Pancreas (tissue), 10 donors: Measurements from ENCODE around the gene EFEMP2. TPM values are rescaled to one million over a fixed set of nuclear protein-coding genes. Genes with fewer than 3 reads are reported as not detected.

Experiments used
- ATAC-seq, 4 donors: fragments of 200-7000 bp; cut with Tn5 transposase; one replicate each; pipeline versions ENCODE4 v1.8.0 to v1.9.1; 2020; ENCODE audit warnings: mild to moderate bottlenecking in 4 of 4, moderate library complexity in 4 of 4
- DNase-seq, 6 donors: peaks; one replicate each; pipeline ENCODE4 v3.0.0-alpha.2; 2020
- FAIRE-seq: peaks from 2 replicates; lab custom pipeline; 2012; peaks lifted over from hg19 to GRCh38; lab: Jason Lieb, UNC
- H3K27ac ChIP-seq, 4 donors: fragments of 200-600 bp; sonication (generic); 1 replicate in 3 of 4; 2 replicates in 1 of 4; pipeline versions ENCODE4 v1.5.0 to v1.8.0; 2020
- H3K27me3 ChIP-seq, 4 donors: fragments of 200-600 bp; one replicate each; pipeline ENCODE4 v1.8.0; 2021
- H3K36me3 ChIP-seq, 3 donors: fragments of 200-600 bp; sonication (generic) in 1 of 3; one replicate each; pipeline versions ENCODE4 v1.5.0 to v1.8.0; 2020 to 2021
- H3K4me1 ChIP-seq, 3 donors: fragments of 200-600 bp; one replicate each; pipeline ENCODE4 v1.8.0; 2021
- H3K4me3 ChIP-seq, 4 donors: fragments of 200-600 bp; sonication (generic) in 2 of 4; one replicate each; pipeline versions ENCODE4 v1.5.0 to v1.8.0; 2020 to 2021
- H3K9me3 ChIP-seq, 4 donors: fragments of 200-600 bp; one replicate each; pipeline ENCODE4 v1.8.0; 2021
- WGBS, 2 donors: extraction: QIAGEN DNeasy Blood & Tissue Kit; methylation state at CpG; one replicate each; pipeline ENCODE4 v1.1.7; 2013; 5-methylcytosine and 5-hydroxymethylcytosine counted together
- intact Hi-C, 3 donors: fragments of 100-400 bp; cut with DNase I; formaldehyde crosslinking; loops; one replicate each; pipeline versions ENCODE4 v1.11.1 to v1.14.2; 2022
- polyA plus RNA-seq, 2 donors: library from polyadenylated mRNA; stranded (reverse); fragments of 200-250 nt; gene quantifications; one replicate each; pipeline ENCODE4 v1.2.3, GENCODE V29; 2013
- total RNA-seq, 6 donors: library from RNA; stranded (reverse); fragmentation: NEBNext Ultra II Directional in 4 of 6; extraction: Animal tissue kit (Norgen Biotek cat#: 25700) in 4 of 6; gene quantifications; one replicate each; pipeline versions ENCODE4 v1.2.1 to v1.2.4, GENCODE V29; 2021 to 2023
- TF ChIP-seq, protein P1 (sequence below), 4 donors: fragments of 200-600 bp; sonication (generic) in 3 of 4; IDR thresholded peaks; one replicate each; pipeline versions ENCODE4 v1.5.0 to v1.8.0; 2021; ENCODE audit warnings: antibody characterized with exemption in 4 of 4
- donor health status: healthy with polysubstance abuse.
- donor health status: DM: no; HTN: no; CAD: no; lungs with moderate emphysema.
- donor health status: DM: no; HTN: no; CAD: no.
- donor health status: control.
- donor health status: control.
- donor health status: Bipolar disorder and iron deficiency.
- donor health status: DM: yes; HTN: yes; CAD: no.
- donor health status: DM: no; HTN: no; CAD: no.
- donor health status: DM: no; HTN: no; CAD: no.
- donor health status: DM: yes; HTN: yes; CAD: no.

The EFEMP2 gene
- total and polyA plus RNA-seq, 8 donors: 11.3 to 51.0 (median 18.8) TPM

DNA sequence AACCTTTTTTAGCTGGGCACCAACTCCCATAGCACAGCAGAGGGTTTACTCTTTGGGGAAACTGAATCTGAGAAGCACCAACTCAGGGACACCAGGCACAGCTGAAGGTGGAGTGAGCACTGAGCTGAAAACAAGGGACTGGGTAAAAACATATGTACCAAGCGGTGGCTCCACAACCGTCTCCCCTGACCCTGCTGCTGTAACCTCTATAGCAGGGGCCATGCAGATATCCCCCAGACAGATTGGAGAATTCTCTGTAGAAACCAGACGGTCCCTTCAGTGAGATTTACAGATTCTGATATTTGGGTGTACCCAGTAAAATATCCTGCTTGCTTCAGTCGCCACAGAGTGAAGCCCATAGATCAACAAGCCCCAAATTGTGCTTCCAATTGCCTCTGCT, 43.1 kb downstream of the EFEMP2 start:
- Histone ChIP-seq H3K4me1 (no peaks in the 10 kb centered on the region), H3K36me3 (no peaks in the 10 kb centered on the region), H3K27ac (no peak overlapping the region), H3K4me3 (no peak overlapping the region), H3K9me3 (no peaks in the 10 kb centered on the region), H3K27me3 (no peaks in the 10 kb centered on the region)
- DNase-seq (no peak), ATAC-seq (no peak), FAIRE-seq (no peak)
- TF ChIP-seq, protein P1, sequence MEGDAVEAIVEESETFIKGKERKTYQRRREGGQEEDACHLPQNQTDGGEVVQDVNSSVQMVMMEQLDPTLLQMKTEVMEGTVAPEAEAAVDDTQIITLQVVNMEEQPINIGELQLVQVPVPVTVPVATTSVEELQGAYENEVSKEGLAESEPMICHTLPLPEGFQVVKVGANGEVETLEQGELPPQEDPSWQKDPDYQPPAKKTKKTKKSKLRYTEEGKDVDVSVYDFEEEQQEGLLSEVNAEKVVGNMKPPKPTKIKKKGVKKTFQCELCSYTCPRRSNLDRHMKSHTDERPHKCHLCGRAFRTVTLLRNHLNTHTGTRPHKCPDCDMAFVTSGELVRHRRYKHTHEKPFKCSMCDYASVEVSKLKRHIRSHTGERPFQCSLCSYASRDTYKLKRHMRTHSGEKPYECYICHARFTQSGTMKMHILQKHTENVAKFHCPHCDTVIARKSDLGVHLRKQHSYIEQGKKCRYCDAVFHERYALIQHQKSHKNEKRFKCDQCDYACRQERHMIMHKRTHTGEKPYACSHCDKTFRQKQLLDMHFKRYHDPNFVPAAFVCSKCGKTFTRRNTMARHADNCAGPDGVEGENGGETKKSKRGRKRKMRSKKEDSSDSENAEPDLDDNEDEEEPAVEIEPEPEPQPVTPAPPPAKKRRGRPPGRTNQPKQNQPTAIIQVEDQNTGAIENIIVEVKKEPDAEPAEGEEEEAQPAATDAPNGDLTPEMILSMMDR (IDR thresholded peaks at IDR 0.05): no peak
- WGBS, 2 donors: 66 to 69% methylated on average over 4 of the region's 4 CpGs
- intact Hi-C loops: no loop called here

DNA sequence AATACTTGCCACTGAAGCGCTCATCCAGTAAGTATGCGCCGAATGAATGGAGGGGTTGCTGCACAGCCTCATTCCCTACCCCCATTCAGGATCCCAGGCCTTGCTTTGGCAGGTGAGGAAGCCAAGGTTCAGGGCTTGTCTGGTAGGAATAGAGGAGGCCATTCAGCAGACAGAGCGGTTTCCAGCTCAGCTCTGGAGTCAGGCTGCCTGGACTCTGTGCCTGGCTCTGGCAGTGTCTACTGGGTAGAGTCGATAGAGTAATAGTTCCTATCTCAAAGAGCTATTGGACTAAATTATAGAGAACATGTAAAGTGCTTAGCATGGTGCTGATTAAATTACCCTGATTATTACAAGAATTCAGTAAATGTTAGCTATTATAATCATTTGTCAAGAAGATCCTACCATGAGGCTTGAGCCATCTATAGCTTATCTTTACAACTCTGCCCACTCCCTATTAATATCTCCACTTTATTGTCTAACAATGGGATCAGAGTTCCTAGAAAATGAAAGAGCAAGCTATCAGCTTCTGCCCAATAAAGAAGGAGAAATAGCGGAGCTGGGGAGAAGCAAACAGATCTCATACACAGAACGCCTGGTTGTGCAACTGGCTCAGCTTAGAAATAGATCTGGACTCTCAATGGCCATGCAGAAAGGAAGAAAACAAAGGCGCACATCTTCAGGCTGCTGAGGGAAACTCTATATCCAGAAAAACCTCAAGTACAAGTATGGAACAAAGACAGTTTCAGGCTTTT, 45.4 kb downstream of the EFEMP2 start:
- Histone ChIP-seq H3K36me3 (no peaks in the 10 kb centered on the region), H3K27me3 (no peaks in the 10 kb centered on the region), H3K27ac (no peak overlapping the region), H3K9me3 (no peaks in the 10 kb centered on the region), H3K4me1 (peaks cover 0 to 14% (median 7%) of the 10 kb centered on the region in 3 donors), H3K4me3 (no peak overlapping the region)
- TF ChIP-seq, protein P1 (IDR thresholded peaks at IDR 0.05): no peak
- FAIRE-seq: no peak
- intact Hi-C loops: no loop called here
- no peak for DNase-seq
- ATAC-seq: no peak
- WGBS, 2 donors: 77 to 87% methylated on average over 8 of the region's 8 CpGs

DNA sequence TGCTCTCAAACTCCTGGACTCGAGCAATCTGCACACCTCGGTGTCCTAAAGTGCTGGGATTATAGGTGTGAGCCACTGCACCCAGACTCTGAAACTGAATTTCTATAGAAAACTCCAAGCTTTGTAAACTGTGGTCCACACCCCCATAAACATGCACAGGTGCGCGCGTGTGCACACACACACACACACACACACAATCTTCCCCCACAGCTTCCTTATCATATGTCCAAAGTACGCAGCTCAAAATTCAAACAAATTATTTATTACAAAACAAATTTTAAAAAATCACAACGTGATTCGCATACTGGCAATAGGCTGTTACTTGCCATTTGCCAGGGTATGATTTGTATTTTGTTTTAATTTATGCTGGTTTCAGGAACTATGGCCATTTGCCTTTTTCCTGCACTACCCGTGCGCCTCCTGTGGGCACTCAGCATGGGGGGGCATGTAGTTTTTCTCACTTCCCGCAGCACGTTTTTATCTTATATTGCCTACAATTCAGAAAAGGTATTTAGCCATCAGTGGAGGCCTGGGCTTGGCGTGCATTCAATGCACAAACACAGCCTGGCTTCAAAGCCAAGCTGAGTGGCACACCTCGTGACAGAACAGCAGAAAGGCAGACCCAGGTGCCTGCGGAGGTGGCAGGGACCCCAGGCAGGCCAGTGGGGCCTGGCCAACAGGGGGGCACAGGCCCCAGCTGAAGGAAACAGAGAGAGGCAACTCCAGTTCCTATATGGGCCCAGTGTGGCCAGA, 49.6 kb downstream of the EFEMP2 start:
- peak overlapping the region in 1 of 4 donors; percentile 28 for H3K27ac ChIP-seq
- ATAC-seq (peak; percentile 53 to 77 (median 66)), DNase-seq (peak; percentile 39 to 74 (median 64)), FAIRE-seq (no peak)
- intact Hi-C loops: no loop called here
- peaks cover 0 to 14% (median 10%) of the 10 kb centered on the region in 3 donors for H3K4me1 ChIP-seq
- TF ChIP-seq, protein P1 (IDR thresholded peaks at IDR 0.05): no peak
- 24 to 28% methylated on average over 15 of the region's 15 CpGs for WGBS, 2 donors
- no peaks in the 10 kb centered on the region for H3K27me3 ChIP-seq
- H3K9me3 ChIP-seq: no peaks in the 10 kb centered on the region
- H3K4me3 ChIP-seq: no peak overlapping the region
- no peaks in the 10 kb centered on the region for H3K36me3 ChIP-seq

DNA sequence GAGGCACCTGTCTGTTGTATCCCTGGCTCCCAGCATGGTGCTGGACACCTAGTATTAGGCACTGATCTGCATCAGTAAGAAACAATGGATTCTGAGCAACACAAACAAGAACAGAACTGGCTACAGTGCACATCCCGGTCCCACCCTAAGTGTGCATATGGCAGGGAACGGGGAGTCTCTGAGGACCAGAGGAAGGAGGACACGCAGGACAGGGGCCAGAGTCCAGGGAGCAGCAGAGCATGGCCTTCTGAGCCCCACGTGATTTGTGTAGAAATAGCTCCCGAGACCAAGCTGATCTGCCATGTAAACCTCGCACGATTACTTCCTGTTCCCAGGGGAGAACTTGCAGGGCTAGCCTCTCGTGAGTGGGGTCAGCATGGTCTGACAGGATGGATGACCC, 51.5 kb downstream of the EFEMP2 start:
- 40 to 42% methylated on average over 8 of the region's 8 CpGs for WGBS, 2 donors
- Histone ChIP-seq H3K9me3 (no peaks in the 10 kb centered on the region), H3K4me3 (no peak overlapping the region), H3K27ac (peak overlapping the region in 1 of 4 donors; percentile 4), H3K4me1 (peaks cover 0 to 16% (median 14%) of the 10 kb centered on the region in 3 donors), H3K36me3 (no peaks in the 10 kb centered on the region), H3K27me3 (no peaks in the 10 kb centered on the region)
- ATAC-seq: peak in 1 of 4 donors; percentile 7
- intact Hi-C loops: no loop called here
- no peak for FAIRE-seq
- TF ChIP-seq, protein P1 (IDR thresholded peaks at IDR 0.05): no peak
- no peak for DNase-seq
